GM19372 (cell line): Measurements from ENCODE around the gene MRRF.
"Not testable (repeated sequence)": the region's sequence is repeated elsewhere in the genome, so short reads cannot be mapped to it uniquely, and the experiment has no call there.

ENCODE experiments used
- ATAC-seq: cut with Tn5 transposase; IDR thresholded peaks from one replicate; pipeline ENCODE4 v1.9.1; 2021; ENCODE audit warnings: mild to moderate bottlenecking, low read depth, moderate library complexity; ENCODE audit not compliant: unreplicated experiment

The MRRF gene

GRCh38 chr9:122327175-122327574, 62.5 kb downstream of the MRRF start:
- ATAC-seq: no peak

- no peak for ATAC-seq
These were observed 64.9 kb downstream of the MRRF start for GRCh38 chr9:122329597-122329996.

GRCh38 chr9:122330466-122330865, 65.8 kb downstream of the MRRF start:
- not testable (repeated sequence) for ATAC-seq

- no peak for ATAC-seq
These were observed 66.8 kb downstream of the MRRF start for GRCh38 chr9:122331523-122331927.

- ATAC-seq: no peak
These were observed 67.4 kb downstream of the MRRF start for GRCh38 chr9:122332083-122332482.

GRCh38 chr9:122332644-122333043, 68.0 kb downstream of the MRRF start:
- ATAC-seq: no peak

- no peak for ATAC-seq
These were observed 68.6 kb downstream of the MRRF start for GRCh38 chr9:122333169-122333808.

- no peak for ATAC-seq
These were observed 70.2 kb downstream of the MRRF start for GRCh38 chr9:122334916-122335315.

- no peak for ATAC-seq
These were observed 71.5 kb downstream of the MRRF start for GRCh38 chr9:122336189-122336588.

- ATAC-seq: no peak
These were observed 72.3 kb downstream of the MRRF start for GRCh38 chr9:122336866-122337555.

GRCh38 chr9:122337556-122337929, 72.9 kb downstream of the MRRF start:
- no peak for ATAC-seq

- no peak for ATAC-seq
These were observed 73.9 kb downstream of the MRRF start for GRCh38 chr9:122338536-122338935.

GRCh38 chr9:122338994-122339393, 74.3 kb downstream of the MRRF start:
- ATAC-seq: no peak

GRCh38 chr9:122339579-122339978, 74.9 kb downstream of the MRRF start:
- no peak for ATAC-seq

- no peak for ATAC-seq
These were observed 75.5 kb downstream of the MRRF start for GRCh38 chr9:122340161-122340560.

- no peak for ATAC-seq
These were observed 77.8 kb downstream of the MRRF start for GRCh38 chr9:122342323-122343050.

GRCh38 chr9:122346478-122347347, 82.0 kb downstream of the MRRF start:
- ATAC-seq: peak; percentile 49

GRCh38 chr9:122347348-122348287, 82.9 kb downstream of the MRRF start:
- ATAC-seq: peak; percentile 38

GRCh38 chr9:122348288-122348777, 83.7 kb downstream of the MRRF start:
- ATAC-seq: no peak
